GM18907 (cell line): ENCODE data around the gene TSPEAR.
"Not testable (repeated sequence)": the region's sequence is repeated elsewhere in the genome, so short reads cannot be mapped to it uniquely, and the experiment has no call there.

Source experiments
- ATAC-seq: cut with Tn5 transposase; IDR thresholded peaks from one replicate; pipeline ENCODE4 v1.9.1; 2021; ENCODE audit warnings: mild to moderate bottlenecking, moderate library complexity; ENCODE audit not compliant: unreplicated experiment

Gene TSPEAR

GRCh38 chr21:44574457-44575306 is 136.7 kb downstream of the TSPEAR start:
- no peak for ATAC-seq

DNA sequence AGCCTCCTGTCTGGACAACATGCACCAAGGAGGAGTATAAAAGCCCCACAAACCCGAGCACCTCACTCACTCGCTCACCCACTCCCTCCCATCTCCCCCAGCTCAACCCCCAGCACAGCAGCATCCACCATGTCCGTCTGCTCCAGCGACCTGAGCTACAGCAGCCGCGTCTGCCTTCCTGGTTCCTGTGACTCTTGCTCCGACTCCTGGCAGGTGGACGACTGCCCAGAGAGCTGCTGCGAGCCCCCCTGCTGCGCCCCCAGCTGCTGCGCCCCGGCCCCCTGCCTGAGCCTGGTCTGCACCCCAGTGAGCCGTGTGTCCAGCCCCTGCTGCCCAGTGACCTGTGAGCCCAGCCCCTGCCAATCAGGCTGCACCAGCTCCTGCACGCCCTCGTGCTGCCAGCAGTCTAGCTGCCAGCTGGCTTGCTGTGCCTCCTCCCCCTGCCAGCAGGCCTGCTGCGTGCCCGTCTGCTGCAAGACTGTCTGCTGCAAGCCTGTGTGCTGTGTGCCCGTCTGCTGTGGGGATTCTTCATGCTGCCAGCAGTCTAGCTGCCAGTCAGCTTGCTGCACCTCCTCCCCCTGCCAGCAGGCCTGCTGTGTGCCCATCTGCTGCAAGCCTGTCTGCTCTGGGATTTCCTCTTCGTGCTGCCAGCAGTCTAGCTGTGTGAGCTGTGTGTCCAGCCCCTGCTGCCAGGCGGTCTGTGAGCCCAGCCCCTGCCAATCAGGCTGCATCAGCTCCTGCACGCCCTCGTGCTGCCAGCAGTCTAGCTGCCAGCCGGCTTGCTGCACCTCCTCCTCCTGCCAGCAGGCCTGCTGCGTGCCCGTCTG is 137.5 kb downstream of the TSPEAR start, which contains the start of gene KRTAP10-4:
Gene KRTAP10-4 (plus strand): TSS at position 100 of the 827 bp plus-strand sequence. CDS start 30 bp downstream, at position 130.
- not testable (repeated sequence) for ATAC-seq

GRCh38 chr21:44572959-44573583 is 138.3 kb downstream of the TSPEAR start:
- no peak for ATAC-seq

- no peak for ATAC-seq
Observed at GRCh38 chr21:44571844-44572782, 139.3 kb downstream of the TSPEAR start.

DNA sequence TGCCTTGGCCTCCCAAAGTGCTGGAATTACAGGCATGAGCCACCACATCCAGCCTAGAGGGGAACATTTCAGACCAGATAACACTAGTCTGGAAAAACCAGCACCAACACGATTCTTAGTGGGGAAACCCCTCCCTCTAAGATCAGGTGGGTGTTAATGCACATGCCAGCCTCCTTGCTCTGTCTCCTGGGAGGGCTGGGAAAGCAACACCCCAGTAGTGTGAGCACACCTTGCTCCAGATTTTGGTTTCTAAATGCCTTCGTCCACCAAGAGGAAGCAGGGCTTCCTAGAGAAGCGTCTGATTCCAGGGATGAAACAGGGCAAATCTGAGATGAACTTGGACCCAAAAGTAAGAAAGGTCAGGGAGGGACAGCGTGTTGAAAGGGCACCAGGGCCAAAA is 140.1 kb downstream of the TSPEAR start:
- ATAC-seq = no peak

GRCh38 chr21:44569861-44570517 is 141.4 kb downstream of the TSPEAR start:
- no peak for ATAC-seq

GRCh38 chr21:44568667-44569556 is 142.5 kb downstream of the TSPEAR start:
- no peak for ATAC-seq

DNA sequence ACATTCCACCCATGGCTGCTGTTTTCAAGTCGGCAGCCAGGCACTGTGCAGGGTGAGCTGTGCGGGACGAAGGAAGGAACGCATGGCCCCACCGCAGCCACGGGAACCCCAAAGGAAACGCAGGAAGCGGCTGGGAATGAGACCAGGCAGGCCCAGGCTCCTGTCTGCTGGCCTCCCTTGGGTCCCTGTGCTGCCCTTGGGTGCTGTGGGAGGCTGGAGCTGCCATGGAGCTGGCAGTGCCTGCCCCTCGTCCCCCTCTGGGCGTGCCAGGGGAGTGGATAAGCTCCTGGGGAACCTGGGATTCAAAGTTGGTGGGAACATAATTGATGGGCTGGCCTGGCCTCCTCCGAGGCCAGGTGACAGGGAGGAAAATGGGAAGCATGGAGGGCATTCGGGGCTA is 143.1 kb downstream of the TSPEAR start:
- no peak for ATAC-seq

GRCh38 chr21:44567481-44568171 is 143.7 kb downstream of the TSPEAR start:
- ATAC-seq = no peak

DNA sequence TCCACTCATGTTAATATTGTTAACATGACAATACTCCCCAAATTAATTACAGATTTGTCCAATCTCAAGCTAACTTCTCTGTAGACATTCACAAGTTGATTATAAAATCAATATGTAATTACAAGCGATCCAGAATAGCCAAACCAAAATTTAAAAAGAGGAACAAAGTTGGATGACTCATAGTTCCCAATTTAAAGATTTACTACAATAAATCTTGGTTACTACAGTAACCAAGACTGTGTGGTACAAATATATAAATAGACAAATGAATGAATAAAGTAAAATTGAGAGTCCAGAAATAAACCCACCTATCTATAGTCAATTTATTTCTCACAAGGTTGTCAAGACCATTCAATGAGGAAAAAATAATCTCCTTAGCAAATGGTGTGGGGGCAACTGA is 145.0 kb downstream of the TSPEAR start:
- no peak for ATAC-seq

DNA sequence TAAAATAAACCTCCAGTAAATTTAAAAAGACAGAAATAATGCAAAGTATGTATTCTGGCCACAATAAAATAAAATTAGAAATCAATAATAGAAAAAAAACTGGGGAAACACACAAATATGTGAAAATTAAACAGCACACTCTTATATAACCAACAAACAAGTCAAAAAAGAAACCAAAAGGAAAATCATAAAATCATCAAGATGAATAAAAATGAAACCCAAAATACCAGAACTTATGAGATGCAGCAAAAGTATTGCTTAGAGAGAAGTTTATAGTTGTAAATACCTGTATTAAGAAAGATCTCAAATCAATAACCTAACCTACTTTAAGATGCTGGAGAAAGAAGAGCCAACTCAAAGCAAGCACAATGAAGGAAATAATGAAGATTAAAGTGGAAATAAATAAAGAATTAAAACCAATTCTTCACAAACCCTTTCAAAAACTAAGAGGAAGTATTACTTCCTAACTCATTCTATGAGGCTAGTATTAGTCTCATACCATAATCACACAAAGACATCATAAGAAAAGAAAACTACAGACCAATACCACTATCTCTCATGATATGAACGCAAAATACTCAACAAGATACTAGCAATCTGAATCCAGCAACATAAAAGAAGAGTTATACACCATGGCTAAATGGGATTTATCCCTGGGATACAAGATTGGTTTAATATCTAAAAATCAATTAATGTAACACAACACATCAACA is 146.3 kb downstream of the TSPEAR start:
- ATAC-seq = no peak

DNA sequence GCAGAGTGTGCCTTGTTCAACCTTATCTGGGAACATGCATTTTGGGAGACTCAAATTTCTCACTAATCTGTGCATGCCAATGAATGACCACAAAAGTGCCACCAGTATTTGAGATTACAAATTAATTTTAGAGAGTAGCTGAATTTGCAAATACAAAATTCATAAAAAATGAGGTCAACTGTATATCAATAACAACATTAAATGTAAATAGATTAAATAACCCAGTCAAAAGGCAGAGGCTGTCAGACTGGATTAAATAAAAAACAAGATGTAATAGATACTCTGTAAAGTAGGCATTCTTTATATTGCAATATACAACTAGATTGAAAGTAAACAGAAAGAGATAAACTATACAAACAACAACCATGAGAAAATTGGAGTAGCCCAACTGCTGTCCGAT is 147.3 kb downstream of the TSPEAR start:
- ATAC-seq = no peak

- no peak for ATAC-seq
Observed at GRCh38 chr21:44558695-44559094, 152.7 kb downstream of the TSPEAR start, which contains the start of gene KRTAP10-3. TSS of gene KRTAP10-3 (minus strand) at chr21:44558795. CDS start at chr21:44558715, 80 bp downstream.

DNA sequence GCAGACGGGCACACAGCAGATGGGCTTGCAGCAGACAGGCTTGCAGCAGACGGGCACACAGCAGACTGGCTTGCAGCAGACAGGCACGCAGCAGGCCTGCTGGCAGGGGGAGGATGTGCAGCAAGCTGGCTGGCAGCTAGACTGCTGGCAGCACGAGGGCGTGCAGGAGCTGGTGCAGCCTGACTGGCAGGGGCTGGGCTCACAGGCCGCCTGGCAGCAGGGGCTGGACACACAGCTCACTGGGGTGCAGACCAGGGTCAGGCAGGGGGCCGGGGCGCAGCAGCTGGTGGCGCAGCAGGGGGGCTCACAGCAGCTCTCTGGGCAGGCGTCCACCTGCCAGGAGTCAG is 153.1 kb downstream of the TSPEAR start:
- ATAC-seq = not testable (repeated sequence)

GRCh38 chr21:44557491-44558328 is 153.7 kb downstream of the TSPEAR start:
- no peak for ATAC-seq

- ATAC-seq = no peak
Observed at GRCh38 chr21:44556879-44557278, 154.5 kb downstream of the TSPEAR start.
